GM21528 (cell line): Measurements from ENCODE around the gene MACF1.
"Not testable (repeated sequence)": the region's sequence is repeated elsewhere in the genome, so short reads cannot be mapped to it uniquely, and the experiment has no call there.

Experiments used
- ATAC-seq: cut with Tn5 transposase; IDR thresholded peaks from one replicate; pipeline ENCODE4 v1.9.1; 2021; ENCODE audit warnings: mild to moderate bottlenecking, moderate library complexity; ENCODE audit not compliant: unreplicated experiment, low FRiP score

The MACF1 gene

GRCh38 chr1:39524591-39525365 lies 320.3 kb downstream of the MACF1 start:
- no peak for ATAC-seq

GRCh38 chr1:39525366-39526165 lies 321.1 kb downstream of the MACF1 start:
- peak; percentile 85 for ATAC-seq

DNA sequence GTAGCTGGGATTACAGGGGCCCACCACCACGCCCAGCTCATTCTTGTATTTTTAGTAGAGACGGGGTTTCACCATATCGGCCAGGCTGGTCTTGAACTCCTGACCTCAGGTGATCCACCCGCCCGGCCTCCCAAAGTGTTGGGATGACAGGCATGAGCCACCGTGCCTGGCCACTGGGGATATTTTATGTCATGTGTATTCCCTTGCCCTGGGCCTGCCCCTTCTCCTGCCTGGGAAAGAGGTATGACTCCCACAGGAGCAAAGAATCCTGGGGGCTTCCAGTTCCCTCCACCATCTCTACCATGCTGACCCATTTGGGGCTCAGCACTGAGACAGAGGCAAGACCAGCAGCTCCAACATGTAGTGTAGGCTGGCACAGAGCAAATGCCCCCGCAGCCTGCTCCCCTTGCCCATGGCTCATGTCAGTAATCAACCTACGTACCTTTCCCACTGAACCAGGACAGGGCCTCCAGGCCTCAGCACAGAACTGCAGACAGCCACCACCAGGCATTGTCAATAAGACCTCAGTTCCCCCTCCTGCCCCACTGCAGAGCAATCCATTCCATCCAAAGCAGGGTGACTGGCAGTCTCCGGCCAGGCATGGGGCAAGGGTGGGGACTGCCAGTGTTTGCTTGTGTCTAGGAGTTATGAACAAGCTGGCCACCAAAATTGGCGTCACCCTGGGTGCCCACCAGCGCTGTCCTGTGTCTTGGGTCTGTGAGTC lies 322.1 kb downstream of the MACF1 start:
- no peak for ATAC-seq

DNA sequence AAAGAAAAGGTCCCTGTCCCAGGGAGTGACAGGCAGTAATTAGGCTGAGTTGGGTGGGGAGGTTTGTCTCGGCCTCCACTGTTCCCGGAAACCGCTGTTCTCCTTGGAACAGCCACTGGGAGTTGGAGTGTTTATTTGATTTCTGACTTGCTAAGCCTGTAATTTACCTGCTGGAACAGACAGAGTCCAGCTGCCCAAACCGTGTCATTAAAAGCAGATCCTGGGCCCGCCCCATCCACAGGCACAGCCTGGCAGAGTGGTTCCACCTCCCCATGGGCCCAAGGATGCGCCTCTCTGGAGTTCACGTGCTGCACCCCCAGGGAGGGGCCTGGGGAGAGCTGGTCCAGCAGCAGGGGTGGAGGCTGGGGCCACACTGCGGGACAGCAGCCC lies 322.7 kb downstream of the MACF1 start:
- not testable (repeated sequence) for ATAC-seq

DNA sequence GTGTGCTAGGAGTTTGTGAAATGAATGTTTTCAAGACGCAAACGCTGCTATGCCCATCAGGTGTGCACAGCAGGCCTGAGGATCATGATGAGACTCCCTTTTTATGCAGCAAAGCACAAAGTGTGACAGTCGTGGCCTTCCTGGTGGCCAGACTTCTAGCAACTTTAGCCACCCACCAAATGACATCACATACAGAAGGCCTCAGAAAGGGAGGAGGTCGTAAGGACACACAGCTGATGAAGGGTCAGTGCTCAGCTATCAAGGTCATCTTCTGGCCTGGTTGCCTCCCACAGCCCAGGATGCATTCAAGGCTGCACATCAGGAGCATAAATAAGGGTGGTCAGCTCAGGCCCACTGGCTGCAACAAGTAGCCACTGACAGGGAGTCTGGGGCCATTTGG lies 323.6 kb downstream of the MACF1 start:
- no peak for ATAC-seq

- ATAC-seq: no peak
Observed at GRCh38 chr1:39529901-39530535, 325.5 kb downstream of the MACF1 start.

- ATAC-seq: no peak
Observed at GRCh38 chr1:39531526-39531925, 327.0 kb downstream of the MACF1 start.

- no peak for ATAC-seq
Observed at GRCh38 chr1:39533442-39533841, 328.9 kb downstream of the MACF1 start.
